Breast epithelium (tissue), 4 donors: ENCODE results near the gene ST6GALNAC4. TPM values are rescaled to one million over a fixed set of nuclear protein-coding genes. Genes with fewer than 3 reads are reported as not detected.

Experiments
- DNase-seq, 2 donors: peaks; one replicate each; pipeline ENCODE4 v3.0.0-alpha.2; 2019; ENCODE audit warnings: low spot score in 2 of 2
- H3K27ac ChIP-seq, 2 donors: fragments of 200-600 bp; sonication (generic) in 1 of 2; one replicate each; pipeline ENCODE4 v1.5.1; 2016 to 2019; ENCODE audit warnings: mild to moderate bottlenecking in 1 of 2
- H3K27me3 ChIP-seq, 2 donors: fragments of 200-600 bp; sonication (generic) in 1 of 2; one replicate each; pipeline versions ENCODE4 v1.5.1 to v1.6.0; 2017 to 2019; ENCODE audit warnings: control low read depth in 1 of 2, mild to moderate bottlenecking in 1 of 2
- H3K36me3 ChIP-seq: fragments of 200-600 bp; one replicate; pipeline ENCODE4 v1.5.1; 2019
- H3K4me1 ChIP-seq, 2 donors: fragments of 200-600 bp; sonication (generic); one replicate each; pipeline ENCODE4 v1.5.1; 2016 to 2019; ENCODE audit warnings: control low read depth in 1 of 2
- H3K4me3 ChIP-seq, 3 donors: fragments of 200-600 bp; sonication (generic); 1 replicate in 2 of 3; 2 replicates in 1 of 3; pipeline ENCODE4 v1.5.1; 2016 to 2019; ENCODE audit warnings: mild to moderate bottlenecking in 3 of 3, moderate library complexity in 2 of 3
- H3K9me3 ChIP-seq, 2 donors: fragments of 200-600 bp; sonication (generic) in 1 of 2; one replicate each; pipeline ENCODE4 v1.5.1; 2016 to 2019; ENCODE audit warnings: control low read depth in 1 of 2
- CTCF ChIP-seq, 3 donors: fragments of 450-650 bp; IDR thresholded peaks; one replicate each; pipeline ENCODE4 v1.5.1; 2016 to 2017; ENCODE audit warnings: antibody characterized with exemption in 3 of 3, mild to moderate bottlenecking in 3 of 3, moderate library complexity in 3 of 3
- POLR2A ChIP-seq: fragments of 450-650 bp; IDR thresholded peaks from one replicate; pipeline ENCODE4 v1.6.1; 2016; ENCODE audit warnings: antibody characterized with exemption, mild to moderate bottlenecking, moderate library complexity
- POLR2AphosphoS5 ChIP-seq, 3 donors: sonication (generic); formaldehyde crosslinking; IDR thresholded peaks; one replicate each; pipeline ENCODE4 v1.6.1; 2017; ENCODE audit warnings: antibody characterized with exemption in 3 of 3
- intact Hi-C: fragments of 100-400 bp; cut with DNase I; formaldehyde crosslinking; loops from one replicate; pipeline ENCODE4 v1.15.1; 2023; ENCODE audit warnings: low total_unique reads
- total RNA-seq, 3 donors: library from RNA; depleted of rRNA; stranded (reverse); fragments of >200 nt; gene quantifications; one replicate each; pipeline ENCODE4 v1.1.0, GENCODE V29; 2016

The ST6GALNAC4 gene
- total RNA-seq, 3 donors from 2014 or later: 17.6 to 44.6 (median 24.0) TPM

- TF ChIP-seq POLR2AphosphoS5 (IDR thresholded peaks at IDR 0.05): no peak
- no peak for TF ChIP-seq POLR2A
- no peak for TF ChIP-seq CTCF (IDR thresholded peaks at IDR 0.05)
- no peak for DNase-seq
- H3K36me3 ChIP-seq: no peaks in the 10 kb centered on the region
- no peak overlapping the region for H3K4me3 ChIP-seq
- H3K9me3 ChIP-seq: no peaks in the 10 kb centered on the region
- peaks cover 17 to 30% of the 10 kb centered on the region in 2 donors for H3K4me1 ChIP-seq
- no peak overlapping the region for H3K27ac ChIP-seq
- no peaks in the 10 kb centered on the region for H3K27me3 ChIP-seq
- intact Hi-C loops: no loop called here
Observed at GRCh38 chr9:127907867-127908659, 8.8 kb downstream of the ST6GALNAC4 start.

- Histone ChIP-seq H3K27me3 (no peaks in the 10 kb centered on the region), H3K36me3 (no peaks in the 10 kb centered on the region), H3K27ac (peak overlapping the region; percentile 90 to 93), H3K9me3 (no peaks in the 10 kb centered on the region), H3K4me1 (peaks cover 17 to 30% of the 10 kb centered on the region in 2 donors), H3K4me3 (peak overlapping the region in 1 of 3 donors; percentile 5)
- intact Hi-C loops: no loop called here
- DNase-seq: no peak
- no peak for TF ChIP-seq POLR2AphosphoS5 (IDR thresholded peaks at IDR 0.05)
- TF ChIP-seq POLR2A: no peak
- TF ChIP-seq CTCF (IDR thresholded peaks at IDR 0.05): no peak
Observed at GRCh38 chr9:127905788-127906191, 11.1 kb downstream of the ST6GALNAC4 start.

GRCh38 chr9:127905004-127905728, 11.7 kb downstream of the ST6GALNAC4 start:
- Histone ChIP-seq H3K9me3 (no peaks in the 10 kb centered on the region), H3K27me3 (no peaks in the 10 kb centered on the region), H3K4me1 (peaks cover 17 to 30% of the 10 kb centered on the region in 2 donors), H3K27ac (peak overlapping the region; percentile 90 to 93), H3K4me3 (peak overlapping the region in 2 of 3 donors; percentile 15 to 35), H3K36me3 (no peaks in the 10 kb centered on the region)
- TF ChIP-seq POLR2A (no peak), CTCF (IDR thresholded peaks at IDR 0.05) (no peak), POLR2AphosphoS5 (IDR thresholded peaks at IDR 0.05) (no peak)
- DNase-seq: no peak
- intact Hi-C loops: no loop called here

GRCh38 chr9:127904561-127905003, 12.3 kb downstream of the ST6GALNAC4 start:
- Histone ChIP-seq H3K4me3 (peak overlapping the region in 2 of 3 donors; percentile 15 to 35), H3K36me3 (no peaks in the 10 kb centered on the region), H3K9me3 (no peaks in the 10 kb centered on the region), H3K4me1 (peaks cover 17 to 30% of the 10 kb centered on the region in 2 donors), H3K27ac (peak overlapping the region; percentile 90 to 93), H3K27me3 (no peaks in the 10 kb centered on the region)
- intact Hi-C loops: no loop called here
- no peak for TF ChIP-seq POLR2AphosphoS5 (IDR thresholded peaks at IDR 0.05)
- no peak for TF ChIP-seq POLR2A
- TF ChIP-seq CTCF (IDR thresholded peaks at IDR 0.05): no peak
- DNase-seq: no peak
